K562 (cell line): ENCODE measurements around the gene NEIL1. TPM values are rescaled to one million over a fixed set of nuclear protein-coding genes. Genes with fewer than 3 reads are reported as not detected.

Experiments
- C11orf30 ChIP-seq: fragments of 450-650 bp; IDR thresholded peaks from 2 replicates; pipeline ENCODE4 v1.6.1; 2016; ENCODE audit warnings: low read depth, mild to moderate bottlenecking
- CEBPB ChIP-seq: fragments of 450-650 bp; IDR thresholded peaks from 2 replicates; pipeline ENCODE4 v1.6.1; 2016; ENCODE audit warnings: missing genetic modification characterization, missing compliant biosample characterization
- CSDE1 ChIP-seq, 2 experiments: fragments of 450-650 bp; IDR thresholded peaks; 2 replicates each; pipeline ENCODE4 v1.6.1; 2016; ENCODE audit warnings: mild to moderate bottlenecking in 1 of 2
- E2F3 ChIP-seq: fragments of 250-450 bp; sonication (Bioruptor Pico); IDR thresholded peaks from 2 replicates; pipeline ENCODE4 v1.4.0; 2020; ENCODE audit warnings: mild to moderate bottlenecking
- ESRRA ChIP-seq: fragments of 450-650 bp; IDR thresholded peaks from 2 replicates; pipeline ENCODE4 v1.6.1; 2014; ENCODE audit warnings: low read depth, mild to moderate bottlenecking, moderate library complexity, borderline replicate concordance
- FUS ChIP-seq: fragments of 200-400 bp; formaldehyde crosslinking; optimal IDR thresholded peaks from 2 replicates; pipeline ENCODE3; 2017; ENCODE audit warnings: low read depth, low read length
- HNRNPH1 ChIP-seq: fragments of 200-400 bp; formaldehyde crosslinking; optimal IDR thresholded peaks from 2 replicates; pipeline ENCODE3; 2017; ENCODE audit warnings: low read depth, mild to moderate bottlenecking, low read length, moderate library complexity
- MAFF ChIP-seq: IDR thresholded peaks from 2 replicates; pipeline ENCODE4 v1.6.1; 2012; ENCODE audit warnings: low read length, improper control_type of control experiment
- OTX1 ChIP-seq: fragments of 450-650 bp; formaldehyde crosslinking; IDR thresholded peaks from 2 replicates; pipeline ENCODE4 v1.4.0; 2022; ENCODE audit warnings: mild to moderate bottlenecking
- POLR2B ChIP-seq: fragments of 450-650 bp; IDR thresholded peaks from 2 replicates; pipeline ENCODE4 v1.6.1; 2018; ENCODE audit warnings: low read depth; ENCODE audit not compliant: partially characterized antibody
- POU5F1 ChIP-seq: fragments of 150-350 bp; IDR thresholded peaks from 2 replicates; pipeline ENCODE4 v1.6.1; 2014; ENCODE audit warnings: borderline replicate concordance, low read length, low read depth, mild to moderate bottlenecking; ENCODE audit not compliant: partially characterized antibody
- SP1 ChIP-seq: sonication (generic); formaldehyde crosslinking; IDR thresholded peaks from 2 replicates; pipeline ENCODE4 v1.8.1; 2022; ENCODE audit warnings: mild to moderate bottlenecking, missing genetic modification reagents
- TAF15 ChIP-seq: fragments of 200-400 bp; formaldehyde crosslinking; IDR thresholded peaks from 2 replicates; pipeline ENCODE4 v1.6.1; 2017; ENCODE audit warnings: mild to moderate bottlenecking, low read depth, low read length, moderate library complexity
- TBP ChIP-seq: optimal IDR thresholded peaks from 2 replicates; pipeline ENCODE3; 2011; ENCODE audit warnings: low read depth, low read length, improper control_type of control experiment
- U2AF2 ChIP-seq: fragments of 200-400 bp; formaldehyde crosslinking; optimal IDR thresholded peaks from 2 replicates; pipeline ENCODE3; 2017; ENCODE audit warnings: low read depth, mild to moderate bottlenecking, low read length
- ZBTB1 ChIP-seq: sonication (generic); formaldehyde crosslinking; IDR thresholded peaks from 2 replicates; pipeline ENCODE4 v1.8.1; 2023; ENCODE audit warnings: missing genetic modification reagents, low read depth, mild to moderate bottlenecking, borderline replicate concordance
- ZNF584 ChIP-seq: fragments of 200-800 bp; sonication (Bioruptor generic); IDR thresholded peaks from 2 replicates; pipeline ENCODE4 v1.6.1; 2016; ENCODE audit warnings: low read depth, mild to moderate bottlenecking, missing genetic modification characterization, missing compliant biosample characterization
- ZNF668 ChIP-seq: fragments of 250-450 bp; sonication (Bioruptor Pico); IDR thresholded peaks from 2 replicates; pipeline ENCODE4 v1.8.0; 2022; ENCODE audit warnings: mild to moderate bottlenecking, inconsistent platforms
- polyA plus RNA-seq, 8 experiments: library from polyadenylated mRNA; depleted of rRNA in 4 of 8; stranded (reverse) in 5 of 8; unstranded in 3 of 8; fragments of >200 nt; fragmentation: Nextera tagmentation in 2 of 8; fragmentation: Illumina TruSeq in 1 of 8; extraction: Ambion mirVana in 2 of 8; extraction: Trizol in 1 of 8; gene quantifications; 2 replicates each; pipeline versions ENCODE4 v1.2.1 to v1.2.3, GENCODE V29; 2011 to 2014; ENCODE audit warnings: inconsistent platforms in 1 of 8, missing spikeins in 1 of 8
- total RNA-seq, 7 experiments: library from RNA; depleted of rRNA in 6 of 7; stranded (reverse); fragments of >200 nt in 6 of 7; fragmentation: Illumina TruSeq in 2 of 7; extraction: Trizol in 2 of 7; gene quantifications; 2 replicates each; pipeline versions ENCODE4 v1.2.1 to v1.2.3, GENCODE V29; 2011 to 2021; ENCODE audit warnings: low replicate concordance in 1 of 7
- TF ChIP-seq, protein P1 (sequence below): sonication (generic); formaldehyde crosslinking; IDR thresholded peaks from 2 replicates; pipeline ENCODE4 v1.8.1; 2023; ENCODE audit warnings: missing genetic modification reagents, mild to moderate bottlenecking, borderline replicate concordance
- TF ChIP-seq, protein P2 (sequence below): fragments of 200-800 bp; sonication (Bioruptor generic); IDR thresholded peaks from 2 replicates; pipeline ENCODE4 v1.6.1; 2017; ENCODE audit warnings: missing genetic modification characterization, missing compliant biosample characterization
- TF ChIP-seq, protein P3 (sequence below), 2 experiments: IDR thresholded peaks; 2 replicates each; pipeline ENCODE4 v1.6.1; 2011; ENCODE audit warnings: borderline replicate concordance in 1 of 2, control low read depth in 1 of 2, low read depth in 1 of 2, low read length in 1 of 2, mild to moderate bottlenecking in 1 of 2, mixed read lengths in 1 of 2, moderate library complexity in 1 of 2; ENCODE audit not compliant: insufficient read depth in 1 of 2, insufficient read length in 1 of 2, poor library complexity in 1 of 2, severe bottlenecking in 1 of 2; ENCODE audit errors: extremely low read depth in 1 of 2

NEIL1 gene
- total and polyA plus RNA-seq, 9 of the 15 experiments (the other 6 are each of a cell fraction or from before 2014, with no cell fraction given) = 0.14 to 4.3 (median 2.4) TPM

DNA sequence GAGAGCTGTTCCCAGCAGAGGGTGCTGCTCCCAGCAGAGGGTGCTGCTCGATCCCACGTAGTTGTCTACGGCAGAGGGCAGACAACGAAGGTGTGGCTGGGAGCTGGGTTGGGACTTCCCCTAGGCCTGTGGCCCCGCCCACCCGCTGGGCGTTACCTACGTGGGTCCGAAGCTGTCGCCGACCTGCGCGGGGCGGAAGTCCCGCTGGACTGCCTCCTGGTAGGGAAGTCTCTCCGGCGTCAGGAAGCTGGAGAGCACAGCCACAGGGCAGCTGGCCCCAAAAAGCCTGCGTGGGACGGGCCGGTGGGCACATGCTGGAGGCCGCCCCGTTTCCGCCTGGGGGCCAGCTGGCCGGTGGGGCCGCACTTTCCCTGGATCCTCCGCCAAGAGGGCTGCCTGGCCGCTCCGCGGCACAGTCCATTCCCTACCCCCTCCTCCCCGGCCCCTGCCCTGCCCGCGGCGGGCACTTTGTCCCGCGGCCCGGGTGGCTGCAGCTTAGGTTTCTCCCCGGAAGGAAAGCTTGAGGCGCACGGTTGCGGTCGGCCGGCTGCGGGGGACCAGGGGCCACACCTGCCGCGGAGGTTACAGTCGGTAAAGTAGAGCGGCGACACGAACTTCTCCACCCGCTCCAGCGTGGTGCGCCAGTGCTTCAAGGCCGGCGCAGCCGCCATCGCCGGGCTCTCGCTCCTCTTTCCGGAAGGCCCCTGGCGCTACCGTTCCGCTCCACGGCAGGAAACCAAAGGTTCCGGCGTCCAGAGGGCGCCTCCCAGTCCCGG, 21.3 kb downstream of the NEIL1 start, which contains the start of gene MAN2C1 (continued):
- TF ChIP-seq, protein P1, sequence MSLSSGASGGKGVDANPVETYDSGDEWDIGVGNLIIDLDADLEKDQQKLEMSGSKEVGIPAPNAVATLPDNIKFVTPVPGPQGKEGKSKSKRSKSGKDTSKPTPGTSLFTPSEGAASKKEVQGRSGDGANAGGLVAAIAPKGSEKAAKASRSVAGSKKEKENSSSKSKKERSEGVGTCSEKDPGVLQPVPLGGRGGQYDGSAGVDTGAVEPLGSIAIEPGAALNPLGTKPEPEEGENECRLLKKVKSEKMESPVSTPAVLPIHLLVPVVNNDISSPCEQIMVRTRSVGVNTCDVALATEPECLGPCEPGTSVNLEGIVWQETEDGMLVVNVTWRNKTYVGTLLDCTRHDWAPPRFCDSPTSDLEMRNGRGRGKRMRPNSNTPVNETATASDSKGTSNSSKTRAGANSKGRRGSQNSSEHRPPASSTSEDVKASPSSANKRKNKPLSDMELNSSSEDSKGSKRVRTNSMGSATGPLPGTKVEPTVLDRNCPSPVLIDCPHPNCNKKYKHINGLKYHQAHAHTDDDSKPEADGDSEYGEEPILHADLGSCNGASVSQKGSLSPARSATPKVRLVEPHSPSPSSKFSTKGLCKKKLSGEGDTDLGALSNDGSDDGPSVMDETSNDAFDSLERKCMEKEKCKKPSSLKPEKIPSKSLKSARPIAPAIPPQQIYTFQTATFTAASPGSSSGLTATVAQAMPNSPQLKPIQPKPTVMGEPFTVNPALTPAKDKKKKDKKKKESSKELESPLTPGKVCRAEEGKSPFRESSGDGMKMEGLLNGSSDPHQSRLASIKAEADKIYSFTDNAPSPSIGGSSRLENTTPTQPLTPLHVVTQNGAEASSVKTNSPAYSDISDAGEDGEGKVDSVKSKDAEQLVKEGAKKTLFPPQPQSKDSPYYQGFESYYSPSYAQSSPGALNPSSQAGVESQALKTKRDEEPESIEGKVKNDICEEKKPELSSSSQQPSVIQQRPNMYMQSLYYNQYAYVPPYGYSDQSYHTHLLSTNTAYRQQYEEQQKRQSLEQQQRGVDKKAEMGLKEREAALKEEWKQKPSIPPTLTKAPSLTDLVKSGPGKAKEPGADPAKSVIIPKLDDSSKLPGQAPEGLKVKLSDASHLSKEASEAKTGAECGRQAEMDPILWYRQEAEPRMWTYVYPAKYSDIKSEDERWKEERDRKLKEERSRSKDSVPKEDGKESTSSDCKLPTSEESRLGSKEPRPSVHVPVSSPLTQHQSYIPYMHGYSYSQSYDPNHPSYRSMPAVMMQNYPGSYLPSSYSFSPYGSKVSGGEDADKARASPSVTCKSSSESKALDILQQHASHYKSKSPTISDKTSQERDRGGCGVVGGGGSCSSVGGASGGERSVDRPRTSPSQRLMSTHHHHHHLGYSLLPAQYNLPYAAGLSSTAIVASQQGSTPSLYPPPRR = peak; percentile 68; the same call in 1 of the 2 replicates
- peak in 1 of 2 experiments; percentile 62; a peak in 1 of 4 replicates for TF ChIP-seq CSDE1 (IDR thresholded peaks at IDR 0.05)
- TF ChIP-seq TAF15 = no peak
- TF ChIP-seq ZBTB1 (CRISPR knock-in tag) = peak; percentile 77; the same call in 1 of the 2 replicates
- no peak for TF ChIP-seq ZNF584 (CRISPR knock-in tag)
- peak; percentile 98 for TF ChIP-seq FUS
- TF ChIP-seq HNRNPH1 = no peak
- peak; percentile 95 for TF ChIP-seq POLR2B
- no peak for TF ChIP-seq MAFF
- no peak for TF ChIP-seq U2AF2
- TF ChIP-seq, protein P2, sequence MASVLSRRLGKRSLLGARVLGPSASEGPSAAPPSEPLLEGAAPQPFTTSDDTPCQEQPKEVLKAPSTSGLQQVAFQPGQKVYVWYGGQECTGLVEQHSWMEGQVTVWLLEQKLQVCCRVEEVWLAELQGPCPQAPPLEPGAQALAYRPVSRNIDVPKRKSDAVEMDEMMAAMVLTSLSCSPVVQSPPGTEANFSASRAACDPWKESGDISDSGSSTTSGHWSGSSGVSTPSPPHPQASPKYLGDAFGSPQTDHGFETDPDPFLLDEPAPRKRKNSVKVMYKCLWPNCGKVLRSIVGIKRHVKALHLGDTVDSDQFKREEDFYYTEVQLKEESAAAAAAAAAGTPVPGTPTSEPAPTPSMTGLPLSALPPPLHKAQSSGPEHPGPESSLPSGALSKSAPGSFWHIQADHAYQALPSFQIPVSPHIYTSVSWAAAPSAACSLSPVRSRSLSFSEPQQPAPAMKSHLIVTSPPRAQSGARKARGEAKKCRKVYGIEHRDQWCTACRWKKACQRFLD (CRISPR knock-in tag) = peak; percentile 90
- peak; percentile 93 for TF ChIP-seq SP1 (CRISPR knock-in tag)
- TF ChIP-seq E2F3 = 0 out of 2 replicates have a peak, but pooled peaks have one; percentile 13
- TF ChIP-seq, protein P3, sequence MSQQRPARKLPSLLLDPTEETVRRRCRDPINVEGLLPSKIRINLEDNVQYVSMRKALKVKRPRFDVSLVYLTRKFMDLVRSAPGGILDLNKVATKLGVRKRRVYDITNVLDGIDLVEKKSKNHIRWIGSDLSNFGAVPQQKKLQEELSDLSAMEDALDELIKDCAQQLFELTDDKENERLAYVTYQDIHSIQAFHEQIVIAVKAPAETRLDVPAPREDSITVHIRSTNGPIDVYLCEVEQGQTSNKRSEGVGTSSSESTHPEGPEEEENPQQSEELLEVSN (IDR thresholded peaks at IDR 0.05; ENCODE audit: borderline replicate concordance in 1 of 2, extremely low read depth in 1 of 2, insufficient read depth in 1 of 2, insufficient read length in 1 of 2, low read depth in 1 of 2, low read length in 1 of 2, poor library complexity in 1 of 2, severe bottlenecking in 1 of 2) = peak; percentile 4 to 9
- peak; percentile 88 for TF ChIP-seq TBP
- no peak for TF ChIP-seq CEBPB (tag)
- TF ChIP-seq ESRRA = peak; percentile 69
- TF ChIP-seq ZNF668 (CRISPR knock-in tag) = no peak
- peak; percentile 39; the same call in 1 of the 2 replicates for TF ChIP-seq OTX1
- peak; percentile 45 for TF ChIP-seq POU5F1
- peak; percentile 95 for TF ChIP-seq C11orf30
